T-helper 2 cell (primary cell): Measurements from ENCODE around the gene C1orf159.
A peak's percentile ranks its signal among the peaks of the same experiment; 100 is the strongest.
"Not testable (repeated sequence)": the region's sequence is repeated elsewhere in the genome, so short reads cannot be mapped to it uniquely, and the experiment has no call there.

Experiments
- DNase-seq, 5 experiments: peaks; one replicate each; pipeline versions ENCODE4 v3.0.0 to v3.0.0-alpha.2; 2012 to 2022

C1orf159 gene

DNA sequence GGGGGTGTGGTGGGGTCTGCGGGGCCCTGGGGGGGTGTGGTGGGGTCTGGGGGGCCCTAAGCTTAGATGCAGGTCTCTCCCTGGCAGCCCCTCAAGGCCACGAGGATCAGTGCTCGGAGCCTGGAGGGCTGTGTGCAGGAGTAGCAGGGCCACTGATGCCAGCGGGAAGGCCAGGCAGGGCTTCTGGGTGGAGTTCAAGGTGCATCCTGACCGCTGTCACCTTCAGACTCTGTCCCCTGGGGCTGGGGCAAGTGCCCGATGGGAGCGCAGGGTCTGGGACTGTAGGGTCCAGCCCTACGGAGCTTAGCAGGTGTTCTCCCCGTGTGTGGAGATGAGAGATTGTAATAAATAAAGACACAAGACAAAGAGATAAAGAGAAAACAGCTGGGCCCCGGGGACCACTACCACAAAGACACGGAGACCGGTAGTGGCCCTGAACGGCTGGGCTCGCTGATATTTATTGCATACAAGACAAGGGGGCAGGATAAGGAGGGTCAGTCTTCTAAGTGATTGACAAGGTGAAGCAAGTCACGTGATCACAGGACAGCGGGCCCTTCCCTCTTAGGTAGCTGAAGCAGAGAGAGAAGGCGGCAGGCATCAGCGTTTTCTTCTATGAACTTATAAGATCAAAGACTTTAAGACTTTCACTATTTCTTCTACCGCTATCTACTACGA is 50.5 kb downstream of the C1orf159 start:
- DNase-seq = peak in 1 of 5 experiments; percentile 34

DNA sequence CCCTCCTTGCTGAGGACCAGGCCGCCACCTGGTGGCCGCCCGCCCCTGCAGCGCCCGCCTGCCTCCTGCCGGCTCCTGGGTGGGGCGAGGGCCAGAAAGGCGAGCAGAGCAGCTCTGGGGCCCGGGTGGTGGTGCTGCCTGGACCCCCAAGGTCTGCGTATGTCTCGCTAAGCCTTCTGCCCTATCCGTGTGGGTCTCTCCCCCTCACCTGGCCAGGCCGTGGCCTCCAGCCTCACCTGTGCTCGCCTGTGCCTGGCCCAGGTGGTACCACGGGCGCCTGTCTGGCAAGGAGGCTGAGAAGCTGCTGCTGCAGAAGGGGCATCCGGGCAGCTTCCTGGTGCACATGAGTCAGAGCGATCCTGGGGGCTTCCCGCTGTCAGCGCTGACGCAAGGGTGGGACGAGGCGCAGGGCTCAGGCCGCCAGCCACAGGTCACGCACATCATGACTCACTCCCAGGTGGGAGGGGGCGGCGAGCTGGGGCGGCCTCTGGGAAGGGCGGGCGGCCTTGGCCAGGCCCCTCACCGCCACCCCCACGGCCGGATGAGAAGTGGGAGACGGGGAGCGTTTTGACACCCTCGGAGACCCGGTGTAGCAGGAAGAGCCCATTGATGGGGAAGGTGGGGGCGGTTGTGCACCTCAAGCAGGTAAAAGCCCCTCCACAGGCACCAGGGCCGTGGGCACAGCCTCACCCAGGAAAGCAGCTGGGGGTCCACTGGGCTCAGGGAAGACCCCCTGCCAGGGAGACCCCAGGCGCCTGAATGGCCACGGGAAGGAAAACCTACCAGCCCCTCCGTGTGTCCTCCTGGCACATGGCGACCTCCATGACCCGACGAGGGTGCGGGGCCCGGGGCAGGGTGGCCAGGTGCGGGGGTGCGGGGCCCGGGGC is 51.7 kb downstream of the C1orf159 start:
- peak; percentile 44 to 91 (median 73) for DNase-seq

DNA sequence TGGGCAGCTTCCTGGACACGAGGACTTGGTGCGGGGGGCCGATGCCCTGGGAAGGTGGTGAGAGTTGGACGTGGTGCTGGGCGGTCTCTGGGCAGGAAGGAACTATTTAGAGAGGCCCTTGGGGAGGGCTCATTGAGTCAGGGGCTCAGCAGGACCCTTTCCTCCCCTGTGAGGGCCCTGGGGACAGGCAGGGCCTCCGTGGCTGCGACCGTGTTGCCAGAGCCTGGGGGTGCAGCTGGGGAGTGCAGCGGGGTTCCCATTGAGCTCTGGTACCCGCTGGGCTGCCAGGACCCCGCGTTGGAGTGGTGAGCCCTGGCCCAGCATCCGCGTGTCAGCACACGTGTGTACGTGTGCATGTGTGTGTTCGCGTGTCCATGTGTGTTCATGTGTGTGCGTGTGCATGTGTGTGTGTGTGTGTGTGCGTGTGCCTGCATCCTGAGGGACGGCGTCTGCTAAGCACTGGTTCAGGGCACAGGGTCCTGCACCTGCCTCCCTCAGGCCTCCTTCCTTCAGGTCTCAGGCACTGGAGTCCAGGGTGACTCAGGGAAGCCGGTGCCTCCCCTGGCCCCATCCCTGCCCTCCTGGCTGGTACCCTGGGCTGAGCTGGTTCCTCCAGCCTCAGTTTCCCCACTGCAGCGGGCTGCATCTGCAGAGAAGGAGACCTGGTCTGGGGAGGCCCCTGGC is 52.5 kb downstream of the C1orf159 start:
- DNase-seq = no peak

DNA sequence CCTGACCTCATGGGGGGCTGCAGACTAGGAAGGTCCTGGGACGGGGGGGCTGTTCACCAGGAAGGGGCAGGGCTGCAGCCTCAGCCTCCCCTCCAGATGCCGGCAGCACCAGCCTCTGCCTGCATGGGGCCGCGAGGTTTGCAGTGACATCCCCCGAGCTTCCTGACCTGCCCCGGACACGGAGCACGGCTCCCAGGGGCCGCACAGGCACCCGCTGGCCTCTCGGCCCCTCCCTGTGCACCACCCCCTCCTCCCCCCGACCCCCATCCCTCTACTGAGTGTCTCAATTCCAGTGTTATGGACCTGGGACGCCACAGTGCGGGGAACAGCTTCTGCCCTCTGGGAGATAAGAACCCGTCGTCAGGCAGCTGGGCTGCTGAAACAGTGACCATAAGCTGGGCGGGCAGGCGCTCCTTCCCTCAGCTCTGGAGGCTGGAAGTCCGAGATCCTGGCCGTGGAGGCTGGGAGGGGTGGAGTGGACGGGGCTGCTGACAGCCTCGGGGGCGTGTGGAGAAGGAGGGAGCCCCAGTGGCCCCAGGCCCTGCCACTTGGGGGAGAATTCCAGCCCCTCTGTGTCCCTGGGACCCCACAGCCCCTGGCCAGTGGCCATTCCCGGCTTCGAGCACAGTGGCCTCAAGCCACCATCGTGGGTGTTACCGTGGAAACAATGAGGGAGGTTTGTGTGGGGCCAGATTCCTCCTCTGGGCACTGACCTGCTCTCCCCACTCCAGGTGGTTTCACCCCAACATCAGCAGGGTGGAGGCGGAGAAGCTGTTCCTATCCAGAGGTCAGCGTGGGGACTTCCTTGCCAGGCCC is 53.3 kb downstream of the C1orf159 start:
- DNase-seq = no peak

DNA sequence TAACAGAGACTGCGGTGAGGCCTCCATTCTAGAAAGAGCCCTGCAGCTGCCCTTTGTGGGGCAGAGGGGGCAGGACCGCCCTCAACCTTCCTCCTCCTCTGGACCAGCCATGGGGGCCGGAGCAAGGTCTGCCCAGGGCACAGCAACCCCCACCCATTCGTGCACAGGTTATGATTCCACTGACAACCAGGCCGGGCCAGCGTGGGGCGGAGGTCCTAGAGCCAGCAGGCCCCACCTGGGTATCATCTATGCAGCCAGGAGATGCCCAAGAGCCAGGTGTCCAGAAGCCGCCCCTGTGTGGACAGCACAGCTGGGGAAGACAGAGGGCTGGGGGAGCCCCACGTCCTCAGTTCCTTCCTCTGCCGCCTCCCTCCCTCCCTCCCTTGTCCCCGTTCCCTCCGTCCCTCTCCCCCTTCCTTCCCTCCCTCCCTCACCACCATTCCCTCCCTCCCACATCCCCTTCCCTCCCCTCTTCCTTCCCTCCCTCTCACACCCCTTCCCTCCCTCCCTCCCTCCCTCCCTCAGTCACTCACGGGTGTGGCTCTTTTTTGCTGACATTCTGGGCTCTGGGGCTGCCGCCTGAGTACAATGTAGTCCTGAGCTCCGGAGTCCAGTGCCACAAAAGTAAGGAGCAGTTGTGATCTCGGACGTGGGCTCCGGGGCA is 54.1 kb downstream of the C1orf159 start:
- DNase-seq = peak in 1 of 5 experiments; percentile 57

DNA sequence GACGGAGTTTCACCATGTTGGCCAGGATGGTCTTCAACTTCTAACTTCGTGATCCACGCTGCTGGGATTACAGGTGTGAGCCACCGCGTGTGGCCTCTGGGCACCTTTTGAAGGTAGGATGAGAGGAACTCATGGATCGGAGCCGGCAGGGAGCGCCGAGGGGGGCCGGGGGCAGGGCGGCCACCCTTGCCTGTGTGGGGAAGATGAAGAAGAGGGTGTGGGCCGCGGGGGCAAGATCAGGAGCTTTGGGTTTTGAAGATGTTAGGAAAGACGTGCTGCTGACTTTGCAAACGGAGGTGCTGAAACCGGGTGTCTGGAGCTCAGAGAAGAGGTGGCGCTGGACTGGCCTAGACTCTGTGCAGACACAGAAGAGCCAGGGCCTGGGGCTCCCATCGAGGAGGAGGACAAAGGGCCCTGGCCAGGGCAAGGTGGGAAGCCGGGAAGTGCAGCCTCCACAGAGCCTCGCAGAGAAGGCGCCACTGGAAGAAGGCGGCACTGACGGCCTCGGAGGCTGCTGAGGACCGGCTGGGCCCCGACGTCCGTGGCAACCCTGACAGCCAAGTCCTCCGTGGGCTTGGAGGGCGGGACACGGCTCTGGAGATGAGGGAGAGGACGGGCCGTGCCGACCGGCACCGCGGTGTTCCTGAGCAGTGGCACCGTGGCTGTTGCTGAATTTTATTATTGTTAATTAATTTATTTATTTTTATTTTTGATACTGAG is 55.4 kb downstream of the C1orf159 start:
- DNase-seq = no peak

DNA sequence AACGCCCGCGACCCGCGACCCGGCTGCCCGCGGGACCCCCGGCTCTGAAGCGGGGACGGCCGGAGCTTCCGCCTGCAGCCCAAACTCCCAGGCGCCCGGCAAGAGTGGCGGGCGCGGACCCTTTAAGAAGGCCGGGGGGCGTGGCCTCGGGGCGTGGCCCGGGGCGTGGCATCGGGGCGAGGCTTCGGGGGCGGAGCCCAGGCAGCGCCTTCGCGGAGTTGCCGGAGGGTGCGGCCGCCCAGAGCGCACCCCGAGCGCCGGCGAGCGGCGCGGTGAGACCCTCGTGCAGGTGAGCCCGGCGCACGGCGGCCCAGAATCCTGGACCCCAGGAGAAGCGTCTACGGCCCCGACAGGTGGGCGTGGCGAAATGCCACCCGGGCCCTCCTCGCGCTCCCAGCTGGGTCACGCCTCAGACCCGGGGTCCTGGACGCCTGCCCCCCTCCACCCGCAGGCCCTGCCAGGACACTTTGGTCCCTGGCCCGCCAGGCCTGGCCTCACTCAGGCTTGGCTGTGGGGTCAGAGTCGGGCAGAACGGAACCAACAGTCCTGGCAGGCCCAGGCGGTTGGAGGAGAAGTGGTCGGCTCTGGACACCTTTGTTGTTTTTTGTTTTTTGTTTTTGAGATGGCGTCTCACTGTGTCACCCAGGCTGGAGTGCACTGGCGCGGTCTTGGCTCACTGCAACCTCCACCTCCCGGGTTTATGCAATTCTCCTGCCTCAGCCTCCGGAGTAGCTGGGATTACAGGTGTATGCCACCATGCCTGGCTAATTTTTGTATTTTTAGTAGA is 56.2 kb downstream of the C1orf159 start:
- DNase-seq = peak; percentile 82 to 91 (median 83)

DNA sequence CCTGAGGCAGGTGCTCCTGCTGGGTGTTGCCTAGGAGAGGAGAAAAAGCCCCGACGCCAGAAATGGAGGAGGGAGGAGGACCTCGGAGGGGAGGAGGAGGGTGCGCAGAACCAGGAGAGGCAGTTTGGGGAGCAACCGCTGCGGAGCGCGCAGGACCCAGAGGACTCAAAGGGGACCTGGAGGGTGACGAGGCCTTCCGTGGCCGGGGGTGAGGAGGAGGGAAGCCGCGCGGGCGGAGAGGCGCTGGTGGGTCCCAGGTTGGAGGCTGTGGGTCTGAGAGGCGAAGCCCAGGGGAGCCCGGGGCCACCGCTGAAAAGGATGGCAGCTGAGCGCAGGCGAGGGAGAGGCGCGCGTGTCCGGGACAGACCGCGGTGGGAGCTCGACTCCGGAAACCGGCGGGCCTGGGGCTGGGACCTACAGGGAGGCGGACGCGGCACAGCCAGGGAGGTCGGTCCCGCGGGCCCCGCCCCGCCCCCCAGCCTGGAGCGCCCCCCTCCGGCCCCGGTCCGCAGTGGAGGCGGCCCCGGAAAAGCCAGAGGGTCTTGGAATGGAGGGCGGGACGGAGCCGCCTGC is 56.9 kb downstream of the C1orf159 start:
- DNase-seq = peak in 2 of 5 experiments; percentile 42 to 61

DNA sequence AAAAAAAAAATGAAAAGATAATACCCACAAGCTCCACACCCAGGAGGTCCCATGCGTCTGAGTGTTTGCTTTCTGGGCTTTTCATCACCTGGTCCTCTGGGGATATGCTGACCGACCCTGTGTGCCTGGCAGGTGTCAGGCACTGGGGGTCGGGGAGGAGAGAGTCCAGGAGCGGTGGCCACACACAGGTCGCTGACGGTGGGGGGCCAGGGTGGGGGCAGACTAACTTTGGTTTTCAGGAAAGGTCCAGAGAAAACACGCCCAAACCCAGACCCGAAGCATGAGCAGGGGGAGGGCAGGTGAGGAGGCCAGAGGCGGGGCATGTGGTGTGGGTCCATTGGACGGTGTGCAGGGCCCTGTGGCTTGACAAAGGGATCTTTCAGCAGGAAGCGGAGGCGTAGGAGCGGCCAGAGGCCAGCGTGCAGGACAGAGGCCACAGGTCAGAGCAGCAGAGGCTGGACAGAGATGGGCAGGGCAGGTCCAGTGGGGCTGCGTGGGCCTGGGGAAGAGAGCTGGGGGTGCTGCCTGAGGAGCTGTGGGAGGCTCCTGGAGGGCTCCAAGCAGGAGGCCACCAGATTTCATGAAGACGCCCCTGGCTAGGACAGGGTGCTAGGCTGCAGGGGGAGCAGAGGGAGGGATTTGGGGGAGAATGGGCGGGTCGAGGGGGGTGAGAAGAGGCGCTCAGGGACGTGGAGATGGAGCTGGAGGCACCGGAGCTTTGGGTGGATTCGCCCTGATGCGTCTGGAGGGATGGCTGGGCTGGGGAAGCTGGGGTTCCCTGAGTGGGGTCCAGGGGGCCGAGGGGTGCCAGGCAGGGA is 57.6 kb downstream of the C1orf159 start:
- no peak for DNase-seq

DNA sequence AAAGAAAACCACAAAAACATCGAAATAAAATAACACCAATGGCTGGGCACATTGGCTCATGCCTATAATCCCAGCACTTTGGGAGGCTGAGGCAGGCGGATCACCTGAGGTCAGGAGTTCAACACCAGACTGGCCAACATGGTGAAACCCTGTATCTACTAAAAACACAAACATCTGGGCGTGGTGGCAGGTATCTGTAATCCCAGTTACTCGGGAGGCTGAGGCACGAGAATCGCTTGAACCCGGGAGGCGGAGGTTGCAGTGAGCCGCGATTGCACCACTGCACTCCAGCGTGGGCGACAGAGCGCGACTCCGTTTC is 58.2 kb downstream of the C1orf159 start:
- not testable (repeated sequence) for DNase-seq

DNA sequence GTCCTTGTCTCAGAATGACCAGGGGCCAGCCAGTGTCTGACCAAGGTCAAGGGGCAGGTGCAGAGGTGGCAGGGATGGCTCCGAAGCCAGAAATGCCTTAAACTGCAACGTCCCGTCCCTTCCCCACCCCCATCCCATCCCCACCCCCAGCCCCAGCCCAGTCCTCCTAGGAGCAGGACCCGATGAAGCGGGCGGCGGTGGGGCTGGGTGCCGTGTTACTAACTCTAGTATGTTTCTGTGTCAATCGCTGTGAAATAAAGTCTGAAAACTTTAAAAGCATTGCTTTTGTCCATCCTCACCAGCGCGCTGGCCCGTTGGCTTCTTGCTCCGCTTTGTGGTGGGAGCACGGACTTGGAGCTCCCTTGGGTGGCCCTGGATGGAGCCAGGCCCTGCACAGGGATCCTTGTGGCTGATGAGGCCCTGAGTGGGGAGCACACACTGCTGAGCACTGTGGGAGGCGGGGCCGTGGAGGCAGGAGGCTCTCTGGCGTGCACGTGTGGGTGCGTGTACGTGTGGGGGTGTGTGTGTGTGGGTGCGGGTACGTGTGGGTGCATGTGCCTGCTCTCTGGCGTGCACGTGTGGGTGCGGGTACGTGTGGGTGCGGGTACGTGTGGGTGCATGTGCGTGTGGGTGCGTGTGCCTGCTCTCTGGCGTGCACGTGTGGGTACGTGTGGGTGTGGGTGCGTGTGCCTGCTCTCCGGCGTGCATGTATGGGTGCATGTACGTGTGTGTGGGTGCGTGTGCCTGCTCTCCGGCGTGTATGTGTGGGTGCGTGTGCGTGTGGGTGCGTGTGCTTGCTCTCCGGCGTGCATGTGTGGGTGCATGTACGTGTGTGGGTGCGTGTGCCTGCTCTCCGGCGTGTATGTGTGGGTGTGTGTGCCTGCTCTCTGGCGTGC is 59.8 kb downstream of the C1orf159 start:
- no peak for DNase-seq

DNA sequence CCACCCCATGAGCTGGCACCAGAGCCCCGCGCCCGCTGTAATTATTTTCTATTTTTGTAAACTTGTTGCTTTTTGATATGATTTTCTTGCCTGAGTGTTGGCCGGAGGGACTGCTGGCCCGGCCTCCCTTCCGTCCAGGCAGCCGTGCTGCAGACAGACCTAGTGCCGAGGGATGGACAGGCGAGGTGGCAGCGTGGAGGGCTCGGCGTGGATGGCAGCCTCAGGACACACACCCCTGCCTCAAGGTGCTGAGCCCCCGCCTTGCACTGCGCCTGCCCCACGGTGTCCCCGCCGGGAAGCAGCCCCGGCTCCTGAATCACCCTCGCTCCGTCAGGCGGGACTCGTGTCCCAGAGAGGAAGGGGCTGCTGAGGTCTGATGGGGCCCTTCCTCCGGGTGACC is 60.9 kb downstream of the C1orf159 start:
- DNase-seq = no peak

DNA sequence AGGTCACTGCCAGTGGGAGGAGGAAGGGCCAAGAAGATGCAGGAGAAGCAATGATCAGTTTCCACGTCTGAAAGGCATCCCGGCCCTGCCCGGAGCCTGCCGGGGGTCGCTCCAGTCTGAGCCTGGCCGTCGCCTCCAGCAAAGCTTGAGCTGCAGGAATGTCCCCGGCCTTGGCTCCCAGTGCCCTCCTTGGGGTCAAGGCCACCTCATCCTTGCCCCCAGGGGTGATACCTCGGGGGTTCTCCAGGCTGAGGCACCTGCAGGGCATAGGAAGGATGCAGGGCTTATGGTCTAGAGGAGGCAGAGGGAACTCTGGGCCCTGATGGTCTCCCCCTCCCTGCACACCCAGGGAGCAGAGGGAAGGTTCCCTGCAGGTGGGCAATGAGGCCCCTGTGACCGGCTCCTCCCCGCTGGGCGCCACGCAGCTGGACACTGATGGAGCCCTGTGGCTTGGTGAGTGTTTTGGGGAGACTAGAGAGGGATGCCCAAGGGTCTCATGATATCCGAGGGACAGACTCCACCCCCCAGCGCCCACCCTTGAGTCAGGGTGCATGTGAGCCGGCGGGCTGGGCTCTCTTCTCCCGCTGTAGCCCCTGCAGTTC is 61.7 kb downstream of the C1orf159 start:
- DNase-seq = no peak

DNA sequence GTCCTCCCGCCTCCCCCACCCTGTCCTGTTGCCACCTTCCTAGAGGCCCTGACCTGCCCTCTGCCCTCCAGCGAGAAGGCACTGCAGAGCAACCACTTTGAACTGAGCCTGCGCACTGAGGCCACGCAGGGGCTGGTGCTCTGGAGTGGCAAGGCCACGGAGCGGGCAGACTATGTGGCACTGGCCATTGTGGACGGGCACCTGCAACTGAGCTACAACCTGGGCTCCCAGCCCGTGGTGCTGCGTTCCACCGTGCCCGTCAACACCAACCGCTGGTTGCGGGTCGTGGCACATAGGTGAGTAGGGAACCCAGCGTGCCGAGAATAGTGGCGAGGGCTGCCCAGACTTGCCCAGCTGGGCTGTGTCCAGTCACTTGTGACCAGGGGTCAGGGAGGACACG is 62.2 kb downstream of the C1orf159 start:
- DNase-seq = no peak

DNA sequence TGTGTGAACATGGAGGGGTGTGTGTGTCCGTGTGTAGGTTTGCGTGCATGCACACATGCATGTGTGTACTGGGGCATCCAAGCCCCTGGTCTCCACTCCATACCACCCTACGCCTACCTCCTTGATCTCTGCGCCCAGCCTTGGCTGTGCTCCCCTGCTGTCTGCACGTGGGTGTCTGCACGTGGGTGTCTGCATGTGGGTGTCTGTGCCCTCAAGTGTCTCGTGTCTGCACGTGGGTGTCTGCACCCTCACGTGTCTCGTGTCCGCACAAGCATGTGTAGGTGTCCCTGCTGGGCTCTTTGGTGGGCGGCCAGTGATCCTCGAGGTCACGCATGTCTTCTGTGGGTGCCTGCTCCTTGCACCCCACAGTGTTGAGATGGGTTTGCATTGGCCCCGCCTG is 62.9 kb downstream of the C1orf159 start:
- DNase-seq = no peak

DNA sequence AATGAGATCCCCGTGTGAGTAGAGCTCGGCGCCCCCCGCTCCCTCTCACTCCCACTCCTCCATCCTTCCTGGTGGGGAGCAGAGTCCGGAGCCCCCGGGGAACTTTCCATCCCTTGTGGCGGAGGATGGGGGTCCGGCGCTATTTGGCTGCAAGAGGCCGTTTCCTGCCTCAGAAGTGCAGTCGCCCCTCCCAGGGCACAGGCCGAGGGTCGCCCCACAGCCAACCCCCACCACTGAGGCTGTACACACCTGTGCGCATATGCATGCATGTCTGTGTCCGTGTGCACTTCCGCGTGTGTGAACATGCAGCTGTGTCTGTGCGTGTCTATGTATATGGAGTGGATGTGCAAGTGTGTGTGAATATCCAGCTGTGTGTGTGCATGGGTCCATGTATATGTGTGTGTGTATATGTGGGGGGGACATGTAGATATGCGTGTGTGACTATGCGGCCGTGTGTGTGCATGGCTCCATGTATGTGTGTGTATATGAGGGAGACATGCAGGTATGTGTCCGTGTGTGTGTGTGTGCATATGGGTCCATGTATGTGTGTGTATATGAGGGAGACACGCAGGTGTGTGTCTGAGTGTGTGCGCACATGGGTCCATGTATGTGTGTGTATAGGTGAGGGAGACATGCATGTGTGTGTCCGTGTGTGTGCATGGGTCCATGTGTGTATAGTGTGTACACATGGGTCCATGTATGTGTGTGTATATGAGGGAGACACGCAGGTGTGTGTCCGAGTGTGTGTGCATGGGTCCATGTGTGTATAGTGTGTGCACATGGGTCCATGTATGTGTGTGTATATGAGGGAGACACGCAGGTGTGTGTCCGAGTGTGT is 63.7 kb downstream of the C1orf159 start:
- DNase-seq = no peak
